Adrenal gland (tissue), 5 donors: ENCODE data around the gene KRTAP24-1.

Source experiments
- CTCF ChIP-seq, 6 experiments: fragments of 450-650 bp in 4 of 6; fragments of 200-600 bp in 2 of 6; sonication (generic) in 1 of 6; IDR thresholded peaks; 1 replicate in 5 of 6; 2 replicates in 1 of 6; pipeline versions ENCODE4 v1.5.1 to v1.8.0; 2016 to 2021; ENCODE audit warnings: antibody characterized with exemption in 6 of 6, mild to moderate bottlenecking in 2 of 6, moderate library complexity in 1 of 6
- POLR2A ChIP-seq, 2 donors: fragments of 450-650 bp; IDR thresholded peaks; one replicate each; pipeline ENCODE4 v1.6.1; 2017; ENCODE audit warnings: antibody characterized with exemption in 2 of 2, mild to moderate bottlenecking in 2 of 2, moderate library complexity in 1 of 2
- donor health status: DM: no; HTN: no; CAD: no.

GRCh38 chr21:30306884-30307283 is 24.1 kb upstream of the KRTAP24-1 start:
- TF ChIP-seq POLR2A (IDR thresholded peaks at IDR 0.05) (no peak), CTCF (IDR thresholded peaks at IDR 0.05) (no peak)
